Coronary artery (tissue), 2 donors: ENCODE measurements around the gene PREX1.
A peak's percentile ranks its signal among the peaks of the same experiment; 100 is the strongest.
"Not testable (repeated sequence)": the region's sequence is repeated elsewhere in the genome, so short reads cannot be mapped to it uniquely, and the experiment has no call there.

Source experiments
- DNase-seq: peaks from one replicate; pipeline ENCODE4 v3.0.0-alpha.2; 2017; ENCODE audit warnings: low spot score
- H3K27ac ChIP-seq, 2 donors: fragments of 200-600 bp; sonication (generic); one replicate each; pipeline ENCODE4 v1.5.1; 2016 to 2019
- H3K4me3 ChIP-seq: fragments of 200-600 bp; sonication (generic); 2 replicates; pipeline ENCODE4 v1.5.1; 2016; ENCODE audit warnings: mild to moderate bottlenecking, moderate library complexity
- CTCF ChIP-seq: fragments of 200-600 bp; sonication (generic); IDR thresholded peaks from one replicate; pipeline ENCODE4 v1.5.1; 2019; ENCODE audit warnings: antibody characterized with exemption

PREX1 gene

GRCh38 chr20:48760403-48760983 lies 67.3 kb downstream of the PREX1 start:
- no peak for DNase-seq
- no peak for TF ChIP-seq CTCF
- H3K27ac ChIP-seq: peak overlapping the region in 1 of 2 donors; percentile 69
- H3K4me3 ChIP-seq: peak overlapping the region; percentile 33

GRCh38 chr20:48759631-48760245 lies 68.1 kb downstream of the PREX1 start:
- no peak for TF ChIP-seq CTCF
- H3K27ac ChIP-seq: no peak overlapping the region
- no peak overlapping the region for H3K4me3 ChIP-seq
- no peak for DNase-seq

- DNase-seq: no peak
- TF ChIP-seq CTCF: no peak
- Histone ChIP-seq H3K27ac (no peak overlapping the region), H3K4me3 (no peak overlapping the region)
Measured at GRCh38 chr20:48758206-48758820, 69.5 kb downstream of the PREX1 start.

- not testable (repeated sequence) for DNase-seq, H3K4me3 ChIP-seq, H3K27ac ChIP-seq
Measured at GRCh38 chr20:48756774-48757173, 71.0 kb downstream of the PREX1 start.

GRCh38 chr20:48754292-48754691 lies 73.5 kb downstream of the PREX1 start:
- H3K4me3 ChIP-seq: no peak overlapping the region
- H3K27ac ChIP-seq: no peak overlapping the region
- TF ChIP-seq CTCF: no peak
- no peak for DNase-seq

- H3K27ac ChIP-seq: no peak overlapping the region
- no peak for TF ChIP-seq CTCF
- H3K4me3 ChIP-seq: no peak overlapping the region
- no peak for DNase-seq
Measured at GRCh38 chr20:48752963-48753362, 74.8 kb downstream of the PREX1 start.

- DNase-seq: no peak
- Histone ChIP-seq H3K4me3 (no peak overlapping the region), H3K27ac (peak overlapping the region in 1 of 2 donors; percentile 67)
Measured at GRCh38 chr20:48751871-48752270, 75.9 kb downstream of the PREX1 start.

More at GRCh38 chr20:48751871-48752270, 75.9 kb downstream of the PREX1 start:
- TF ChIP-seq CTCF: no peak
